Neural progenitor cell (in vitro differentiated cells): ENCODE data around the gene KIF11. TPM values are rescaled to one million over a fixed set of nuclear protein-coding genes. Genes with fewer than 3 reads are reported as not detected.

Source experiments
- DNase-seq: peaks from one replicate; pipeline ENCODE4 v3.0.0-alpha.2; 2016; ENCODE audit warnings: low spot score
- H2AFZ ChIP-seq: fragments of 200-600 bp; sonication (generic); replicated peaks from 2 replicates; pipeline ENCODE4 v1.6.1; 2016; ENCODE audit warnings: antibody characterized with exemption
- H3F3A ChIP-seq: fragments of 200-600 bp; sonication (generic); 2 replicates; pipeline ENCODE4 v1.6.1; 2016; ENCODE audit warnings: antibody characterized with exemption, low read depth
- H3K27ac ChIP-seq: fragments of 200-600 bp; sonication (generic); 2 replicates; pipeline ENCODE4 v1.5.1; 2016; ENCODE audit warnings: mild to moderate bottlenecking
- H3K27me3 ChIP-seq: fragments of 200-600 bp; sonication (generic); 2 replicates; pipeline ENCODE4 v1.6.1; 2016; ENCODE audit warnings: mild to moderate bottlenecking, moderate library complexity
- H3K36me3 ChIP-seq: fragments of 200-600 bp; sonication (generic); 2 replicates; pipeline ENCODE4 v1.5.1; 2016
- H3K4me1 ChIP-seq: fragments of 200-600 bp; sonication (generic); 2 replicates; pipeline ENCODE4 v1.6.1; 2016; ENCODE audit warnings: mixed run types
- H3K4me2 ChIP-seq: fragments of 200-600 bp; sonication (generic); 2 replicates; pipeline ENCODE4 v1.6.1; 2016
- H3K4me3 ChIP-seq: fragments of 200-600 bp; sonication (generic); 2 replicates; pipeline ENCODE4 v1.5.1; 2016
- H3K79me2 ChIP-seq: fragments of 200-600 bp; sonication (generic); 2 replicates; pipeline ENCODE4 v1.6.1; 2016; ENCODE audit warnings: low read depth
- H3K9ac ChIP-seq: fragments of 200-600 bp; sonication (generic); 2 replicates; pipeline ENCODE4 v1.6.1; 2016
- H3K9me3 ChIP-seq: fragments of 200-600 bp; sonication (generic); 2 replicates; pipeline ENCODE4 v1.5.1; 2016; ENCODE audit warnings: low read depth
- H4K20me1 ChIP-seq: fragments of 200-600 bp; sonication (generic); 2 replicates; pipeline ENCODE4 v1.6.1; 2016; ENCODE audit warnings: low read depth
- H3K27ac Mint-ChIP-seq: 3 replicates; pipeline ENCODE4 v1.8.0; 2021; ENCODE audit warnings: mixed read lengths
- H3K27me3 Mint-ChIP-seq: 2 replicates; pipeline ENCODE4 v1.8.0; 2022; ENCODE audit warnings: low read depth, mild to moderate bottlenecking, inconsistent platforms, moderate library complexity, mixed read lengths; ENCODE audit not compliant: insufficient read depth
- H3K36me3 Mint-ChIP-seq: 3 replicates; pipeline ENCODE4 v1.8.0; 2021; ENCODE audit warnings: mixed read lengths
- H3K4me1 Mint-ChIP-seq: 3 replicates; pipeline ENCODE4 v1.8.0; 2021; ENCODE audit warnings: mixed read lengths
- H3K4me3 Mint-ChIP-seq: 3 replicates; pipeline ENCODE4 v1.8.0; 2021; ENCODE audit warnings: mild to moderate bottlenecking, moderate library complexity, mixed read lengths
- H3K9me3 Mint-ChIP-seq: 3 replicates; pipeline ENCODE4 v1.8.0; 2020; ENCODE audit warnings: mixed read lengths
- CTCF ChIP-seq: fragments of 200-600 bp; sonication (generic); IDR thresholded peaks from 2 replicates; pipeline ENCODE4 v1.5.1; 2017; ENCODE audit warnings: antibody characterized with exemption, mild to moderate bottlenecking
- EZH2 ChIP-seq: fragments of 200-600 bp; sonication (generic); IDR thresholded peaks from 2 replicates; pipeline ENCODE4 v1.6.1; 2017; ENCODE audit warnings: antibody characterized with exemption, mild to moderate bottlenecking, moderate library complexity
- EZH2phosphoT487 ChIP-seq: fragments of 200-600 bp; sonication (generic); IDR thresholded peaks from 2 replicates; pipeline ENCODE4 v1.6.1; 2017; ENCODE audit warnings: antibody characterized with exemption
- total RNA-seq: library from RNA; depleted of rRNA; stranded (reverse); fragments of >200 nt; gene quantifications from 2 replicates; pipeline ENCODE4 v1.2.3, GENCODE V29; 2015; ENCODE audit warnings: low replicate concordance

Gene KIF11
- total RNA-seq, 1 donor from 2014 or later: 128 TPM

- Mint-ChIP-seq H3K27me3 (peaks cover 11% of the 10 kb centered on the region), H3K9me3 (peaks cover 24% of the 10 kb centered on the region), H3K4me1 (no peaks in the 10 kb centered on the region), H3K27ac (no peak overlapping the region), H3K4me3 (no peak overlapping the region), H3K36me3 (no peaks in the 10 kb centered on the region)
- Histone ChIP-seq H3K4me2 (no peak overlapping the region), H3K36me3 (no peaks in the 10 kb centered on the region), H3F3A (no peaks in the 10 kb centered on the region), H3K9me3 (no peaks in the 10 kb centered on the region), H2AFZ (no peak overlapping the region), H3K27ac (no peak overlapping the region), H4K20me1 (no peaks in the 10 kb centered on the region), H3K27me3 (peaks cover 6% of the 10 kb centered on the region), H3K79me2 (no peaks in the 10 kb centered on the region), H3K4me3 (no peak overlapping the region), H3K9ac (no peak overlapping the region), H3K4me1 (no peaks in the 10 kb centered on the region)
- TF ChIP-seq EZH2phosphoT487: no peak
- TF ChIP-seq EZH2: no peak
- TF ChIP-seq CTCF: no peak
- DNase-seq: no peak
These were observed 88.4 kb downstream of the KIF11 start for GRCh38 chr10:92681306-92681834.

- H3K9me3 ChIP-seq: no peaks in the 10 kb centered on the region
- no peak for DNase-seq
- Mint-ChIP-seq H3K4me1 (peaks cover 16% of the 10 kb centered on the region), H3K4me3 (peak overlapping the region; percentile 79), H3K27ac (no peak overlapping the region), H3K9me3 (peaks cover 27% of the 10 kb centered on the region), H3K36me3 (no peaks in the 10 kb centered on the region), H3K27me3 (peaks cover 62% of the 10 kb centered on the region)
- H3K27me3 ChIP-seq: peaks cover 77% of the 10 kb centered on the region
- TF ChIP-seq CTCF (no peak), EZH2phosphoT487 (no peak), EZH2 (no peak)
- peak overlapping the region; percentile 88 for H2AFZ ChIP-seq
- peak overlapping the region; percentile 75 for H3K4me2 ChIP-seq
- H3K27ac ChIP-seq: no peak overlapping the region
- no peaks in the 10 kb centered on the region for H3K36me3 ChIP-seq
- H3K4me1 ChIP-seq: peaks cover 8% of the 10 kb centered on the region
- no peak overlapping the region for H3K9ac ChIP-seq
- H3K4me3 ChIP-seq: peak overlapping the region; percentile 43
- H3K79me2 ChIP-seq: no peaks in the 10 kb centered on the region
- H4K20me1 ChIP-seq: peaks cover 45% of the 10 kb centered on the region
- peaks cover 47% of the 10 kb centered on the region for H3F3A ChIP-seq
These were observed 95.6 kb downstream of the KIF11 start for GRCh38 chr10:92688573-92688926.

- peaks cover 27% of the 10 kb centered on the region for H3K9me3 Mint-ChIP-seq
- no peak for TF ChIP-seq CTCF
- TF ChIP-seq EZH2: peak; percentile 66
- TF ChIP-seq EZH2phosphoT487: peak; percentile 91
- Histone ChIP-seq H3K9ac (no peak overlapping the region), H2AFZ (peak overlapping the region; percentile 88), H3K27me3 (peaks cover 82% of the 10 kb centered on the region), H3F3A (peaks cover 47% of the 10 kb centered on the region), H4K20me1 (peaks cover 50% of the 10 kb centered on the region), H3K9me3 (no peaks in the 10 kb centered on the region), H3K4me1 (peaks cover 8% of the 10 kb centered on the region), H3K27ac (no peak overlapping the region), H3K79me2 (no peaks in the 10 kb centered on the region), H3K36me3 (no peaks in the 10 kb centered on the region), H3K4me3 (peak overlapping the region; percentile 43), H3K4me2 (peak overlapping the region; percentile 75)
- peak; percentile 63 for DNase-seq
- H3K27me3 Mint-ChIP-seq: peaks cover 67% of the 10 kb centered on the region
- H3K4me1 Mint-ChIP-seq: peaks cover 16% of the 10 kb centered on the region
- no peaks in the 10 kb centered on the region for H3K36me3 Mint-ChIP-seq
- H3K27ac Mint-ChIP-seq: no peak overlapping the region
- H3K4me3 Mint-ChIP-seq: peak overlapping the region; percentile 79
These were observed 96.2 kb downstream of the KIF11 start for GRCh38 chr10:92688927-92689662.
